HepG2 (cell line): ENCODE data around the gene SNAPIN. TPM values are rescaled to one million over a fixed set of nuclear protein-coding genes. Genes with fewer than 3 reads are reported as not detected.

Experiments used
- ATAC-seq: fragments of 200-7000 bp; cut with Tn5 transposase; 3 replicates; pipeline ENCODE4 v1.9.1; 2020; ENCODE audit warnings: mild to moderate bottlenecking, moderate library complexity
- BruUV-seq: library from RNA; stranded (reverse); fragments of 400-500 nt; replicated peaks from 2 replicates; lab custom pipeline; 2021; lab: Mats Ljungman, UMichigan
- CTCF ChIA-PET: fragments of 300-600 bp; formaldehyde crosslinking; extraction: SDS; loops from one replicate; lab custom pipeline; 2021; ENCODE audit warnings: low total read pairs, inconsistent platforms, low intra/inter-chr PET ratio; lab: Yijun Ruan, JAX
- POLR2A ChIA-PET: fragments of 350-600 bp; sonication (Branson Sonifier 250); formaldehyde crosslinking; loops from one replicate; lab custom pipeline; 2020; ENCODE audit warnings: antibody characterized with exemption, inconsistent platforms; lab: Yijun Ruan, JAX
- DNase-seq: peaks from one replicate; pipeline ENCODE4 v3.0.0-alpha.2; 2015; ENCODE audit warnings: low spot score
- FAIRE-seq: peaks from 3 replicates; lab custom pipeline; 2011; peaks lifted over from hg19 to GRCh38; lab: Jason Lieb, UNC
- H2AFZ ChIP-seq: one replicate; pipeline ENCODE4 v1.6.1; 2011; ENCODE audit warnings: low read length, inconsistent platforms
- H3K27ac ChIP-seq: fragments of 300-600 bp; 3 replicates; pipeline ENCODE4 v1.8.0; 2011; ENCODE audit warnings: mixed run types, mild to moderate bottlenecking, mixed read lengths, low read length, inconsistent platforms; ENCODE audit not compliant: insufficient read depth; ENCODE audit errors: extremely low read length
- H3K27me3 ChIP-seq, 2 experiments: fragments of 200-600 bp in 1 of 2; 2 replicates in 1 of 2; 3 replicates in 1 of 2; pipeline versions ENCODE4 v1.6.0 to v1.8.0; 2011; ENCODE audit warnings: low read length in 2 of 2, mild to moderate bottlenecking in 2 of 2, moderate library complexity in 2 of 2, inconsistent platforms in 1 of 2; ENCODE audit not compliant: insufficient read depth in 2 of 2, control insufficient read depth in 1 of 2
- H3K36me3 ChIP-seq, 2 experiments: fragments of 200-600 bp in 1 of 2; replicated peaks in 1 of 2; 2 replicates in 1 of 2; 3 replicates in 1 of 2; pipeline versions ENCODE4 v1.5.1 to v1.8.0; 2011; ENCODE audit warnings: low read length in 2 of 2, inconsistent platforms in 1 of 2; ENCODE audit not compliant: insufficient read depth in 2 of 2, control insufficient read depth in 1 of 2
- H3K4me1 ChIP-seq: 2 replicates; pipeline ENCODE4 v1.5.1; 2012; ENCODE audit warnings: low read length, inconsistent platforms; ENCODE audit not compliant: insufficient read depth
- H3K4me2 ChIP-seq: 2 replicates; pipeline ENCODE4 v1.6.0; 2011; ENCODE audit warnings: low read depth, low read length, inconsistent platforms
- H3K4me3 ChIP-seq, 3 experiments: fragments of 200-600 bp in 1 of 3; sonication (generic), shearing (Covaris generic) in 1 of 3; replicated peaks in 1 of 3; 2 replicates each; pipeline ENCODE4 v1.5.1; 2011 to 2016; ENCODE audit warnings: low read length in 3 of 3, inconsistent platforms in 2 of 3, low read depth in 2 of 3, mild to moderate bottlenecking in 2 of 3, control low read depth in 1 of 3, mixed read lengths in 1 of 3; ENCODE audit not compliant: insufficient read depth in 1 of 3
- H3K79me2 ChIP-seq: one replicate; pipeline ENCODE4 v1.6.1; 2011; ENCODE audit warnings: low read length, inconsistent platforms; ENCODE audit not compliant: insufficient read depth
- H3K9ac ChIP-seq: 2 replicates; pipeline ENCODE4 v1.6.0; 2011; ENCODE audit warnings: mild to moderate bottlenecking, low read depth, low read length, inconsistent platforms; ENCODE audit not compliant: insufficient read depth
- H3K9me3 ChIP-seq: 2 replicates; pipeline ENCODE4 v1.5.1; 2012; ENCODE audit warnings: mild to moderate bottlenecking, low read length
- H4K20me1 ChIP-seq: 2 replicates; pipeline ENCODE4 v1.6.0; 2011; ENCODE audit warnings: inconsistent platforms, mild to moderate bottlenecking, low read length, moderate library complexity; ENCODE audit not compliant: insufficient read depth
- AKAP8 ChIP-seq: sonication (generic); formaldehyde crosslinking; IDR thresholded peaks from 2 replicates; pipeline ENCODE4 v1.5.1; 2020; ENCODE audit warnings: mild to moderate bottlenecking, missing genetic modification reagents
- KLF12 ChIP-seq: sonication (generic); formaldehyde crosslinking; IDR thresholded peaks from 2 replicates; pipeline ENCODE4 v1.4.0; 2020; ENCODE audit warnings: missing genetic modification reagents, borderline replicate concordance
- KLF9 ChIP-seq: IDR thresholded peaks from 2 replicates; pipeline ENCODE4 v1.6.1; 2016; ENCODE audit warnings: low read depth
- POLR2AphosphoS2 ChIP-seq: IDR thresholded peaks from 2 replicates; pipeline ENCODE4 v1.6.1; 2011; ENCODE audit warnings: low read depth, low read length, improper control_type of control experiment
- STAT5B ChIP-seq: sonication (generic); formaldehyde crosslinking; IDR thresholded peaks from 2 replicates; pipeline ENCODE4 v1.4.0; 2020; ENCODE audit warnings: missing genetic modification reagents
- ZNF224 ChIP-seq: sonication (generic); formaldehyde crosslinking; IDR thresholded peaks from 2 replicates; pipeline ENCODE4 v1.5.0; 2020; ENCODE audit warnings: mild to moderate bottlenecking, missing genetic modification reagents
- WGBS: methylation state at CpG from one replicate; pipeline ENCODE4 v1.1.6; 2017; ENCODE audit warnings: low lambda C conversion rate; 5-methylcytosine and 5-hydroxymethylcytosine counted together
- in situ Hi-C: cut with HindIII; loops from 2 replicates; pipeline ENCODE4 v1.10.0; 2017; ENCODE audit warnings: low pct_unique_long_range_greater_than_20kb; ENCODE audit not compliant: extremely low pct_ligation_motif_present
- intact Hi-C: fragments of 100-400 bp; cut with micrococcal nuclease; formaldehyde crosslinking; loops from one replicate; pipeline ENCODE4 v1.10.0; 2022; ENCODE audit not compliant: unreplicated experiment
- polyA plus RNA-seq, 8 experiments: library from polyadenylated mRNA; depleted of rRNA in 3 of 8; stranded (reverse) in 7 of 8; unstranded in 1 of 8; fragments of >200 nt; fragmentation: Illumina TruSeq in 4 of 8; extraction: Trizol in 4 of 8; gene quantifications; 2 replicates each; pipeline versions ENCODE4 v1.2.1 to v1.2.3, GENCODE V29; 2011 to 2016; ENCODE audit warnings: low read depth in 4 of 8, missing spikeins in 1 of 8, mixed read lengths in 1 of 8; ENCODE audit not compliant: insufficient read depth in 1 of 8
- total RNA-seq, 5 experiments: library from RNA; depleted of rRNA; stranded (reverse); fragments of >200 nt; fragmentation: Illumina TruSeq; extraction: Trizol; gene quantifications; 2 replicates each; pipeline ENCODE4 v1.2.3, GENCODE V29; 2016; ENCODE audit warnings: low read depth in 1 of 5
- TF ChIP-seq, protein P1 (sequence below): sonication (generic); formaldehyde crosslinking; IDR thresholded peaks from 2 replicates; pipeline ENCODE4 v1.4.0; 2020; ENCODE audit warnings: low read depth, missing genetic modification reagents
- TF ChIP-seq, protein P2 (sequence below): sonication (generic); formaldehyde crosslinking; IDR thresholded peaks from 2 replicates; pipeline ENCODE4 v1.8.1; 2022; ENCODE audit warnings: low read depth, mild to moderate bottlenecking, missing genetic modification reagents

SNAPIN gene
- total and polyA plus RNA-seq, 2 of the 13 experiments (the other 11 are each of a cell fraction or from before 2014, with no cell fraction given): 23.9 to 25.7 TPM

DNA sequence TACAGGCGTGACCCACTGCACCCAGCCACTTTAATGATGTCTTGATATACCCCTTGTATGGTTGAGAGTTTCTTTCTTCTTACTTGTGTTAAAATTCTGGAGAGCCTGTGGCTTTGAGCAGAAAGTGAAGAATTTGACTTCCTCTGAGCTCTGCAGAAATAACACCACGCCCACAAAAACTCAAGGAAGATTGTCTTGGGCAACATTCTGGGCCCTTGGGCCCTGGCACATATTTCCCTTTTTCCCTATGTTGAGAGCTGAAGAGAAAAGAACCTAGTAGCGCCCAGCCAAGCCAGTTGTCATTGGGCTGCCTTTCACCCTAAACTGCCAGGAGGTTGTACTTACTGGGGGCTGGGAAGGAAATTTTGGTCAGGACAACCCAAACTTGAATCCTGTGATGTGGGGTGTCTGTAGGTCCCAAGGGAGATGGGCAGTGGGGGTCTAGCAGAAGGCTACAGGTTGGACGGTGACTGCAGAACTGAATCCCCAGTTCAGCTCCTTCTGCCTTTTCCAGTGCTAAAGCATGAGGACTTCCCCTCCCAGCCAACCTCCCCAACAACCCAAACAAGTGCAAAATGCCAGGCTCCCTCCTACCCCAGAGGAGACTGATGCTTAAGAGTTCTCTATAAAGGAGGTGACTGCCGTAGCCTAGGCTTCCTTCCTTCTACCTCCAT lies 11.7 kb upstream of the SNAPIN start:
- in situ Hi-C loops: no loop called here
- Histone ChIP-seq H3K9ac (no peak overlapping the region), H2AFZ (no peak overlapping the region), H3K9me3 (no peaks in the 10 kb centered on the region), H4K20me1 (no peaks in the 10 kb centered on the region; the same call in 1 of the 2 replicates), H3K27ac (no peak overlapping the region), H3K79me2 (peaks cover 2% of the 10 kb centered on the region), H3K4me1 (peaks cover 15% of the 10 kb centered on the region), H3K4me3 (no peak overlapping the region), H3K4me2 (no peak overlapping the region), H3K36me3 (peaks cover 15 to 42% of the 10 kb centered on the region in 2 experiments), H3K27me3 (no peaks in the 10 kb centered on the region)
- TF ChIP-seq ZNF224 (CRISPR knock-in tag) (no peak), STAT5B (CRISPR knock-in tag) (no peak), POLR2AphosphoS2 (peak; percentile 43; the same call in 1 of the 2 replicates), KLF12 (no peak), AKAP8 (CRISPR knock-in tag) (0 out of 2 replicates have a peak, but pooled peaks have one; percentile 46), KLF9 (CRISPR knock-in tag) (no peak)
- TF ChIP-seq, protein P1, sequence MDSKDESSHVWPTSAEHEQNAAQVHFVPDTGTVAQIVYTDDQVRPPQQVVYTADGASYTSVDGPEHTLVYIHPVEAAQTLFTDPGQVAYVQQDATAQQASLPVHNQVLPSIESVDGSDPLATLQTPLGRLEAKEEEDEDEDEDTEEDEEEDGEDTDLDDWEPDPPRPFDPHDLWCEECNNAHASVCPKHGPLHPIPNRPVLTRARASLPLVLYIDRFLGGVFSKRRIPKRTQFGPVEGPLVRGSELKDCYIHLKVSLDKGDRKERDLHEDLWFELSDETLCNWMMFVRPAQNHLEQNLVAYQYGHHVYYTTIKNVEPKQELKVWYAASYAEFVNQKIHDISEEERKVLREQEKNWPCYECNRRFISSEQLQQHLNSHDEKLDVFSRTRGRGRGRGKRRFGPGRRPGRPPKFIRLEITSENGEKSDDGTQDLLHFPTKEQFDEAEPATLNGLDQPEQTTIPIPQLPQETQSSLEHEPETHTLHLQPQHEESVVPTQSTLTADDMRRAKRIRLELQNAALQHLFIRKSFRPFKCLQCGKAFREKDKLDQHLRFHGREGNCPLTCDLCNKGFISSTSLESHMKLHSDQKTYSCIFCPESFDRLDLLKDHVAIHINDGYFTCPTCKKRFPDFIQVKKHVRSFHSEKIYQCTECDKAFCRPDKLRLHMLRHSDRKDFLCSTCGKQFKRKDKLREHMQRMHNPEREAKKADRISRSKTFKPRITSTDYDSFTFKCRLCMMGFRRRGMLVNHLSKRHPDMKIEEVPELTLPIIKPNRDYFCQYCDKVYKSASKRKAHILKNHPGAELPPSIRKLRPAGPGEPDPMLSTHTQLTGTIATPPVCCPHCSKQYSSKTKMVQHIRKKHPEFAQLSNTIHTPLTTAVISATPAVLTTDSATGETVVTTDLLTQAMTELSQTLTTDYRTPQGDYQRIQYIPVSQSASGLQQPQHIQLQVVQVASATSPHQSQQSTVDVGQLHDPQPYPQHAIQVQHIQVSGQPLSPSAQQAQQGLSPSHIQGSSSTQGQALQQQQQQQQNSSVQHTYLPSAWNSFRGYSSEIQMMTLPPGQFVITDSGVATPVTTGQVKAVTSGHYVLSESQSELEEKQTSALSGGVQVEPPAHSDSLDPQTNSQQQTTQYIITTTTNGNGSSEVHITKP: no peak
- TF ChIP-seq, protein P2, sequence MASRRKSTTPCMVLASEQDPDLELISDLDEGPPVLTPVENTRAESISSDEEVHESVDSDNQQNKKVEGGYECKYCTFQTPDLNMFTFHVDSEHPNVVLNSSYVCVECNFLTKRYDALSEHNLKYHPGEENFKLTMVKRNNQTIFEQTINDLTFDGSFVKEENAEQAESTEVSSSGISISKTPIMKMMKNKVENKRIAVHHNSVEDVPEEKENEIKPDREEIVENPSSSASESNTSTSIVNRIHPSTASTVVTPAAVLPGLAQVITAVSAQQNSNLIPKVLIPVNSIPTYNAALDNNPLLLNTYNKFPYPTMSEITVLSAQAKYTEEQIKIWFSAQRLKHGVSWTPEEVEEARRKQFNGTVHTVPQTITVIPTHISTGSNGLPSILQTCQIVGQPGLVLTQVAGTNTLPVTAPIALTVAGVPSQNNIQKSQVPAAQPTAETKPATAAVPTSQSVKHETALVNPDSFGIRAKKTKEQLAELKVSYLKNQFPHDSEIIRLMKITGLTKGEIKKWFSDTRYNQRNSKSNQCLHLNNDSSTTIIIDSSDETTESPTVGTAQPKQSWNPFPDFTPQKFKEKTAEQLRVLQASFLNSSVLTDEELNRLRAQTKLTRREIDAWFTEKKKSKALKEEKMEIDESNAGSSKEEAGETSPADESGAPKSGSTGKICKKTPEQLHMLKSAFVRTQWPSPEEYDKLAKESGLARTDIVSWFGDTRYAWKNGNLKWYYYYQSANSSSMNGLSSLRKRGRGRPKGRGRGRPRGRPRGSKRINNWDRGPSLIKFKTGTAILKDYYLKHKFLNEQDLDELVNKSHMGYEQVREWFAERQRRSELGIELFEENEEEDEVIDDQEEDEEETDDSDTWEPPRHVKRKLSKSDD (CRISPR knock-in tag): 0 out of 2 replicates have a peak, but pooled peaks have one; percentile 23
- intact Hi-C loops: no loop called here
- no peak for DNase-seq
- FAIRE-seq: no peak
- ChIA-PET POLR2A (interaction anchor here (1.3 to 4.6 kb wide), 5 partner anchors 12 to 75 kb away, joined by 6 to 36 read pairs (median 11); partner anchors contain the start of genes CHTOP, S100A1, S100A13 and SNAPIN), CTCF (no interaction called here)
- WGBS: 100% methylated on average over 5 of the region's 5 CpGs
- ATAC-seq: peak; percentile 5; the same call in 2 of the 3 replicates
- BruUV-seq: TSS peak; percentile 2
